Islet of Langerhans (tissue), 1 donor: ENCODE data around the gene NKAIN2.
"Not testable (repeated sequence)": the region's sequence is repeated elsewhere in the genome, so short reads cannot be mapped to it uniquely, and the experiment has no call there.

Experiments used
- FAIRE-seq: peaks from one replicate; lab custom pipeline; 2011; peaks lifted over from hg19 to GRCh38; lab: Jason Lieb, UNC

The NKAIN2 gene

DNA sequence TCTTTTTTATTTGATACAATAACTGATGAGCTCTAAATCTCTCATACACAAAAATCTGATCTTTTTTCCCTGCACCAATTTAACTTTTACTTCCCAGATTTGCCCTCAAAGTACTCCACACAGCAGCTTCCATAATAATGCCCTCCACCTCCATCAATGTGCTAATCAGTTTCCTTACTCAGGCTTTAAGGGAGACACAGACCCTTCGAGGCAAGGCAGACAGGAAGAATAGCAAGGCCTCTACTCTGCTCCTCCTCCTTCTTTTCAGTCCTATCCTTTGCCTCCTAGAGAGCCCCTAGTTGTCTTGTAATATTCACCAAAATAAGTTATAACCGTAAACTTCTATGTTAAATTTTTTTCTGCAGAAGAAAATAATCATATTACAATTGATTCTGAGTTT lies 713.7 kb downstream of the NKAIN2 start:
- no peak for FAIRE-seq

DNA sequence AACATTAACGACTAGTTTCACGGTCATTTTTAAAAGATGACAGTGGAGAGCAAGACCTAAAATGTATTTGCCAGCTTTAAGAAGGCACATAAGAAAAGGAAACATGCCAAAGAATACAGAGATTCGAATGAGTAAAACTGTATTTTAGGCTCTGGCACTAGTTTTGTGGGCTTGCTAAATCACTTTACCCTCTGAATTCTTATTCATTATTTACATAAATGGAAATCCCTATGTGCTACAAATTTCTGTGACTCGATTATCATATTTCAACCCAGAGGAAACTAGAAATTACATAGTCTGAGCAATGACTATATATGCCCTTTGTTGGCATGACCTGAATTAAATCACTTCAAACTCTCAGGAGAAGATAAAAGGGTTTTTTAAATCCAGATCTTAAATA lies 716.8 kb downstream of the NKAIN2 start:
- no peak for FAIRE-seq

DNA sequence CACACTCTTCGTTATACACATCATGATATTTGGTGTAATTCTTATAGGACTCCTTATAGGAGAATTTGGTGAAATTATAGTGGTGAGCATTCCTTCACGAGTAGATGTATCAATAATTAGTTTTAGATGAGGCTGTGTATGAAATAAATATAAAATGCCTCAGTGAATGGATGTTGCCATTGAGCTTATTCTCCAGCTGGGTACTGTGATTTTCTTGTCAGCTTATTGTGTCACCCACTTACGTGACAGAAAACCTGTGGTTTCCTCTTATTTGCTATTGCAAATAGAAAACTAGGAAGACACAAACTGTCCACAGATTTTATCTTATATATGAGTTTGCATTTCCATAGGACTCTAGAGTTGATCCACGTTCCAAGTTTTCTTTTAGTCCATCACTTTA lies 718.7 kb downstream of the NKAIN2 start:
- no peak for FAIRE-seq

DNA sequence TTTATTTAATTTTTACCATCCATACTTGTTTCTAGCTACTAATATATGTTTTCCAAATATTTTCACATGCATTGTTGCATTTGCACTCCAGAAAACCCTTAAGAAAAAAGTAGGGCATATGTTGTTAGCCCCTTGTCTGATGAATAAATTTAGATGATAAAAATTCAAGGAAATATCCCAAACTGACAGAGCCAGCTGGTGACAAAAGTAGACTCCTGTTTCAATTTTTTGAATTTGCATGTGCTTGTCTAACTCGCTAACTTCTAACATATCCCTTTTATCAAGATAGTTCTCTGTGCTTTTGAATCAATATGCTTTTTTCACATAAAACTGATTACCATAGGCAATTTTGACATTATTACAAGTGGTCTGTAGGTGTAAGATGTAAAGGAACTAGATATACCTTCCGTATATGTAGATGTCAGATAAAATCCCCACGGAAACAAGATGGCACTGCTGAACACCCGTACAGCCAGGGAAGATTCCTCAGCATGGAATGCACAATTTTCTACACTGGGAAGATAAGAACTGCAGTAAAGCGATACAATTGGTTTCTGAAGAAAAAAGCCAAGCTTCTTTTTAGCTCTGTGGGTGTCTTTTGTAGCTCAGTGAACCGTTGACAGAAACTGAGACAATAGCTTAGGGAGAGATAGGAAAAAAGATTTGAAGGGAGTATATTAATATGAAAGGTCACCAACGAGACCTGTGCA lies 721.0 kb downstream of the NKAIN2 start:
- FAIRE-seq, result no peak

DNA sequence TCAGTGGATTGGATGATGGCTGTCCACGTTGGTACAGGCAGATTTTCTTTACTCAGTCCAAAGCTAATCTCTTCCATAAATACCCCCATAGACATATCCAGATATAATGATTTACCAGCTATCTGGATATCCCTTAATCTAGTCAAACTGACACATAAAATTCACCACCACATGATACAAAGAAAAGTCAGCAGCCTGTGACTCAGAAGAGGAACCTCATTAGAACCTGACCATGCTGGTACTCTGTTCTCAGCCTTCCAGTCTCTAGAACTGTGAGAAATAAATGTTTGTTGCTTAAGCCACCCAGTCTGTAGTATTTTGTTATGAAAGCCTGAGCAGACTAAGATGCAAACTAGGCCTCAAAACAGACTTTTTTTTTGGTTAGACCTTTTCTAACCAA lies 727.3 kb downstream of the NKAIN2 start:
- FAIRE-seq, result no peak

DNA sequence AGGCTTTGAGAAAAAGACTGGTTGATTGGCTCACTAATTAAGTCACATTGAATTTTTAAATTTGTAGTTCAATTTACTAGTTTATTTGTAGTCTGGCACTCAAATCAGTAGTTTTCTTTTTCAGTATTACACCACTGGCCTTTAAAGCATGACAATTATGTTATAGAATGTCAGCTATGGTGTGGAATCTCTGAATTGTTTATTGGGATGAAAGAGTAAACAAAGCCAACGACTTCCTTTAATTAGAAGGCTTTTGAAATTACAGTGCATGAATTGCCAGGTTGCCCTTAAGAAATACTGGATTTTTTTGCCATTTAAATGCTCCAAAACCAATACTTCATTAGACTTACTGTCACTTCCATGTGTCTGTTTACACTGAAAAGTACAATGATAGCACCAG lies 731.6 kb downstream of the NKAIN2 start:
- no peak for FAIRE-seq

DNA sequence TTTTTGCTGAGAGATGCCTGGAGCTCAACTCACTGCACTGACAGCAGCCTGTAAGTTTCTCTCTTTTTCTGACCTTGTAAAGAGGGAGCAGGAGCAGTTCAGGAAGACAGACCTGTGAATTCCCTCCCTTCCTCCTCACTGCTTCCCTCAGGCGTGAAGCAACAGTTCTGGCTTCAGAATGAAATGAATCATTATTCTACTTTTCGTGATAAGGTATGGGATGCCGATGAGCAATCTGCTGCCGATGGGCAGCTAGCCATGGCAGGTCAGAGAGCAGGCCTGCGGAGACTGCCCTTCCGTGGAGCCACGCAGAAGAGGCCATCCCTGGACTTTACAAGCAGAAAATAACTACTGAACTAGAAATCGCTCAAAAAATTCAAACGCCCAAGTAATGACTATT lies 732.1 kb downstream of the NKAIN2 start:
- FAIRE-seq, result no peak

DNA sequence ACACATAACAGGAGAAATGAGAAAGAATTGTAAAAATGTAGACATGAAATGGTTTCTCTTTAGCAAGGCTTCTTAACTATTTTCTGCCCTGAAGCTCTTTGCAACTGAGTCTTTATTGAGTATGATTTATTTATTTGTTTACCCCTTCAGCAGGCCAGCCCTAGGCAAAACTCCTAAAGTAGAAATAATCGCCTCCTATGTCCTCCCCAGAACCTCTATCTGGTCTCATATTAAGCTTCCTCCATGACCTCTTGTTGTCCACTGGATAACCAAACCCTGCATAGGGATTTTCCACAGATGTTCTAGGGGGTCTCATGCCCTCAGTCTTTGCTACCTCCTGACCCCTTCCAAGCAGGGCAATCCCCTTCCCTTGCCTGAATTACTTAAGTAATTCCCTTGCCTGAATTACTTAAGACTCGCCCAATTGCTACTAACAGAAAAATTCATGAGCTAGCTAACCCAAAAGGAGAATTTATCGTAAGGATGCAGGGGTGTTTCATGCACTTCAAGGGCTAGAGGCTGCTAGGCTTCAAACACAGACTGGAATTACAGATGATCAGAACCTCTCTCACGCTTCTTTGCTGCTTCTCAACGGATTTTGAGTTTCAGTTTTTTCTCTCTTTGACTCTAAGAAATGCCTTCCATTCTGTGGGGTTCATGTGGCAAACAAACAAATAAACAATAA lies 732.6 kb downstream of the NKAIN2 start:
- no peak for FAIRE-seq

DNA sequence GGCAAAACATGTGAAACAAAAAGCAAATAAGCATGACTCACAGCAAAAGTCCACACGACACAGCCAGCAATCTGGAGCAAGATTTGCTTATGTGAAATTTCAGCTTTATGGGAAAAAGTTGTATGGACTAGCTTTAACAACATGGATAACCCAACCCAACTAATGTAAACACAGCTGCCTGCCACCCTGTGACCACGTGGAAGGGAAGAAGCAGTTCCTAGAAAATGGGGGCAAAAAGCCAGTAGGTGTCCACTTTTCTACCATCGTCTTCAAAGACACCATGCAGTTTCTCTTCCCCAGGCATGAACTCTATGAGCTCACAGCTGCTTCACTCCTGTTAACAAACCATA lies 733.2 kb downstream of the NKAIN2 start:
- FAIRE-seq, result no peak

DNA sequence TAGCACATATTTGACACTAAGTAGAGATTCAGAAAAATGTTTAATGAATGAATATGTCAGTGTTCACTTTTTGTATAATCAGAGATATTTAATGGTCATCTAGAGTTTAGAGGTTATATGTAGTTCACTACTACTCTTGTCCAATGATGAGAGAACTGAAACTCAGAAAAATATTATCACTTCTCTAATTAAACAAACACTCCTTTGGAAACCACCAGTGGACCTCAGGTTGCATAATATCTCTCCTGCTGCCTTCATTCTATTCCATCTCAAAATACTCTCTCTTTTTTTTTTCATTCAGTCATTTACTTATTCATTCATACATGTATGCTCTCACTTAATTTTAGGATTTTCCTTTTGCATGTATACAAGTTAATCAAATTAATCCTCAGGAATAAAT lies 735.4 kb downstream of the NKAIN2 start:
- no peak for FAIRE-seq

DNA sequence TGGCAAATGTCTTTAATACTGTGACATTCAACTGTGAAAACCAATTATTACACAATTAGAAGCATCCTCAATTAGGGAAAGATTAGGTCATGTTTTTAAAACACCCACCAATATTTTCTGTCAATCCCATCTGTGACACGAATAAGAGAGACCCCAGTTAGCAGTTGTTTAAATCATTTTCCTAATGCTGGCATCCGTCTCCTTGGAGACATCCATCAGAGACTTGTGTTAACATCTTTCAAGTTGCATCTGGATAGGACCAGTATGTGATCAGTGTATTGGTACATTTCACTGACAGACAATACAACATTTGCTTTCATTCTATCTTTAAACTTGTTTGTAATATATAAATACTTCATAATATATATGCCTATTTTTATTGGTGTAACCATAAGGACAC lies 737.9 kb downstream of the NKAIN2 start:
- no peak for FAIRE-seq

DNA sequence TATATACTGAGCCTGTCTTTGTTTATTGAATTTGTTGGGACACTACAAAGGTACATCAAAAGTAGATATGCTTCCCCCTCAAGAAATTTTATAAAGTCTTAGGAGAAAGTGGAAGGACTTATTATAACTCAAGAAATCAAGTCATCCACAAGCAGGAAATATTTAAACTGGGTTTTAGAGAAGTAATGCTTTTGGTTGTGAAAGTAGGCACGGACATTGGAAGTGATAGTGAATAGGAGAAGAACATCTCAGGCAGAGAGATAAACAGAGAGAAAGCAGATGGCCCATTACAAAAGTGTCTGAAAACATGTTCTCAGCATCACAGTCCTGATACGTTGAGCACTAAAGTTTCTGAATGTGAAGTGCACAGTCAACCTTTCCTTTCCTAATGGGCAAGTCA lies 742.9 kb downstream of the NKAIN2 start:
- FAIRE-seq, result no peak

DNA sequence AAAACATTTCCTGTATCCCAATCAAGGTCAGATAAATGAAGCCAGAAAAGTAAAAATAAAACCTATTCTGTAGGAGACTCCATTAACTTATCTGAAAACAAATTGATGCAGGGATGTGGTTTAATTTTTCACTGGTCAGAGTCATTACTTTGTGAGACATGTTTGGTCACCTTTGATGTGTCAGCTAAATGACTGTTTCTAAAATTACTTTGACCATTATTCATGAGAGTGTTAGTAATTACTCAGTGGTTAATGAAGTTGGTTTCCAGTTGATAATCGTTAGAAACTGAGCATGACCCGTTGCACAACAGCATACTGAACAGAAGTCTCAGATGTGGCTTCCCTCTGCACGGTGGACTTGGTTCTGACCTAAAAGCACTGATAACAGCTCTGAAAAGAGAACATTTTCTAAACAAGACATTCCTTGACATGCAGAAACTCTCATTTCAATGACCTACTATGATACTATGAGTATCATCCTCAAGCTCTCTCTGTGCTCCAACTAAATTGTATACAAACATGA lies 748.1 kb downstream of the NKAIN2 start:
- no peak for FAIRE-seq

DNA sequence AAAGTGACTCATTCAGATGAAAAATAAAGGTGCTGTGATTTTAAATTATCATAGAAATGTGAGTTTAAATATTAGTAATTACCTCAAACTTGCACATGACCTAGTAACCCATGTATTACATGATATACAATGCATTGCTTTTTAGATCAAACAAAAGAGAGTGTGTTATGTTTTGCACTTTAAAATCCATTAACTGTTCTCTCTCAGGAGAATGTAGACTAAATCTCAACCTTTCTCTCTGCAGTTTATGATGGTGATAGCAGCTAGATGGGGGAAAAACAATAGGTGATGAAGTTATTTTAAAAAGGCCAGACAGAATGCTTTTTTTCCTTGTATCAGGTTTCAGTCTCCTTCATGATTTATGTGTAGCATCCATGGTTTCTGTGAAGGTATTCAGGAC lies 754.2 kb downstream of the NKAIN2 start:
- FAIRE-seq, result no peak

DNA sequence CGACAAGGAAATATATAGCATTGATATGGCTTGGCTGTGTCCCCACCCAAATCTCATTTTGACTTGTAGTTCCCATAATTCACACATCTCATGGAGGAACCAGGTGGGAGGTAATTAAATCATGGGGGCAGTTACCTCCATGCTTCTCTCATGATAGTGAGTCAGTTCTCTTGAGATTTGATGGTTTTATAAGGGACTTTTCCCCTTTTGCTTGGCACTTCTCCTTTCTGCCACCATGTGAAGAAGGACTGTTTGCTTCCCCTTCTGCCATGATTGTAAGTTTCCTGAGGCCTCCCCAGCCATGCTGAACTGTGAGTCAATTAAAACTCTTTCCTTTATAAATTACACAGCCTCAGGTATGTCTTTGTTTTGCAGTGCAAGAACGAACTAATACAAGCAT lies 756.4 kb downstream of the NKAIN2 start:
- FAIRE-seq, result not testable (repeated sequence)

DNA sequence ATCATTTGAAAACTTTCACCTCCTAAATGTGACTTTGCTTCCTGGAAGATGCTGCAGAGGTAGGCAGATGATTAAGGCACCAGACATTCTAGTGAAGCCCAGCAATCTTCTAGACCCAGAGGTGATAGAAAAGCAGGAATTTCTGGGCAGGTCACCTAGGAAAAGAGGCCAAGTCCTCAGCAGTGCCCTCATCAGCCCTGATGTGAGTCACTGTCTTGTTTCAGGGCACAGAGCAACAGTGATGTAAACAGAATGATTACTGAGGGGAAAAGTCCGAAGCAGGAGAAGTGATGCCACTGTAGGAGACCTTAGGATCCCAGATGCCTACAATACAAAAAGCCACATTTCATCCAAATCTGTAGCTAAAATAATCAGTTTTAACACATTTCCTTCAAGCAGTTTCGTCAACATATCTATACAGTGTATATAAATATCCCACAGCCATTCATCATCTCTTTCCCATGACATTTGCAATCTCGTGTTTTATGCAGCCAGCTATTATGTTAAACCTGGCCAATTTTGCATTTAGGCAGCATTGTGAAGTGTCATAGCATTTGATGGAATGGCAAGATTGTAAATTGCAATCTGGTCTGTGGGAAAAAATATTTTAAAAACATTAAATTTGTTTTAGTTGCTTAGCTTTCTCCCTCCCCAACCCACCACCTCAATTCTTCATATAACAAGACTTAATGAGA lies 757.4 kb downstream of the NKAIN2 start:
- FAIRE-seq, result no peak

DNA sequence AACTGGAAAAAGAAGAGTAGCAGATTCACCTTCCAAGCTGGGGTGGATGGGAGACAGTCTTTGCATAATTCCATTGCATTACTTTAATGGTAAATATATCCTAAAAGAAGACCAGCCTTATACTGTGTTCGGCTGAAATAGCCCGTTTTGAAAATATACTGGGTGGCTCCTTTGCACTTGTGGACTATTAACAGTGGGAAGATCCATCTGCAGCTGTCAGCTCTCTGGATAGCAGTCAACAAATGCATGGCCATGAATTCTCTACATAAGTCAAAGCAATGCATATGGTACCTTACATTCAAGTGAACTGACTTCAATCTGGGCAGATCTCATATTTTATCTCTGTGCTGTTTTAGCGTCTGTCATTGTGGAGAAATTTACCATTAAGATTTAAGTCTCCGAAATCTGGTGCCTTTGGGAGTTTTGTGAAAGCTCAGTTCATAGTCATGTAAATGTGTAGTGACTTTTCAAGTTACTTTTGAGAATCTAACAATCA lies 758.0 kb downstream of the NKAIN2 start:
- FAIRE-seq, result no peak

DNA sequence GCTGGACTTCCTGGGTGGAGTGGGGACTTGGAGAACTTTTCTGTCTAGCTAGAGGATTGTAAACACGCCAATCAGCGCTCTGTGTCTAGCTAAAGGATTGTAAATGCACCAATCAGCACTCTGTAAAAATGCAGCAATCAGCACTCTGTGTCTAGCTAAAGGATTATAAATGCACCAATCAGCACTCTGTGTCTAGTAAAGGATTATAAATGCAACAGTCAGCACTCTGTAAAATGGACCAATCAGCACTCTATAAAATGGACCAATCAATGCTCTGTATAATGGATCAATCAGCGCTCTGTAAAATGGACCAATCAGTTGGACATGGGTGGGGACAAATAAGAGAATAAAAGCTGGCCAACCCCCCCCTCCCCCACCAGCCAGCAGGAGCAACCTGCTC lies 760.5 kb downstream of the NKAIN2 start:
- not testable (repeated sequence) for FAIRE-seq

DNA sequence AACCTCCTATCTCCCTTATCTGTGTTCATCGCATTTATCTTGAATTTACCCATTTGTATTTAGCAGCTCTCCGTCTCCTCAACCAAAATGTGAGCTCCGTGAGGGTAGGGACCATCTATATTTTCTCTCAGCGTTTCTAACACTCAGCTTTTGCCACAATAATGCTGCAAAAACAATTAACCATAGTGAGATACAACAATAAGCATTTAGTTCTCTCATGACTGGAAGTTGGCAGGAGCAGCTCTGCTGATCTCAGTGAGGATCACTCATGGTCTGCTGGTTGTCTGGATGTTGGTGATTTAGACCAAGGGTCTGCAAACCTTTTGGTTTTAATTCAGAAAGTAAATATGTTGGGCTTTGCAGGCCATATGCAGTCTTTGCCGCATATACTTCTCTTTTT lies 763.7 kb downstream of the NKAIN2 start:
- no peak for FAIRE-seq

DNA sequence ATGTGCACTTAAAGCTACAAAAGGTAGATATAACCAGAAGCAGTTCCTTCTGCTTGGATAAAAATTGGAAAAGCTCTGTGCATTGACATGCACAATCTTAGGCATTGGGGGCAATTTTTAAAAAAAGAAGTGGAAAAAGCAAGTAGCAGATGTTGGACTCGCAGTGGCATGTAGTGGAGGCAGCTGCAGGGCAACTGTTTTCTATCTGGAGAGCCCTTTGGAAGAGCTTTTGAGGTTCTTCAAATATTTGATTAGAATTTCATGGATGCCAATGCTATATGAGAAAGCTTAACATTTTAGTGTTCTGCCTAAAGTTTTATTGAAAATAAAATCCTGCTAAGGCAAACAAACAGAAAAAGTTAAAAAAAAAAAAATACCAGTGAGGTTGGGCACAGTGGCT lies 770.3 kb downstream of the NKAIN2 start:
- FAIRE-seq, result no peak

DNA sequence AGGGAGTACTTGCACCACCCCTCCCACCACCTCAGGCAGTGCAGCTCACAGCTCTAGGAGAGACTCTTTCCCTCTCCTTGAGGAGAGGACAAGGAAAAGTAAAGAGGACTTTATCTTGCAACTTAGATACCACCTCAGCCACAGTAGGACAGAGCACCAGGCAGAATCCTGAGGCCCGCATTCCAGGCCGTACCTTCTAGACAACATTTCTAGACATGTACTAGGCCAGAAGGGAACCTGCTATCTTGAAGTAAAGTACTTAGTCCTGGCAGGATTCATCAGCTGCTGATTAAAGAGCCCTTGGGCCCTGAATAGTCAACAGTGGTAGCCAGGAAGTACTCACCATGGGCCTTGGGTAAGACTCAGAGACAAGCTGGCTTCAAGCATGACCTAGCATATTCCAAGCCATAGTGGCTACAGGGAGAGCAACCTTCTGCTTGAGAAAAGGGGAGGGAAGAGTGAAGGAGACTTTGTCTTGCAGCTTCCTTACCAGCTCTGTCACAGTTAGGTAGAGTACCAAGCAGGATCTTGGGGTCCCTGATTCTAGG lies 774.1 kb downstream of the NKAIN2 start:
- no peak for FAIRE-seq

DNA sequence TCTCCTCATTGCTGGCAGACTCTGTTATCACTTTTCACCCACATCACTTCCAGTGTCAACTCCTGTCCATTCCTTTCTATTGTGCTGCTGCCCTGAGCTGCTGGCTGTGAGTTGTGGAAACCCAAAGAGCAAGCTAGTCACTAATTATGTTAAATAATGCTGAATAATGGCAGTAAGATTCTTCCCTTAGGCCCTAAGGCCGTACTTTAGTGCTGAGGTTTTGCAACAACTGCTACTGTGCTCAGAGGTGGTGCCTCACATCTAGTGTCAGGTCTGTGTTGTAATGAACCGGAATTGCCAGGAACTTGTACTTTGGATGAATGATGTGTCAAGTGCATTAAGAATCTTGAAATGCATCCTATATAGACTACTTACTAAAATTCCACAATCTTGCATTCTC lies 786.3 kb downstream of the NKAIN2 start:
- FAIRE-seq, result no peak

DNA sequence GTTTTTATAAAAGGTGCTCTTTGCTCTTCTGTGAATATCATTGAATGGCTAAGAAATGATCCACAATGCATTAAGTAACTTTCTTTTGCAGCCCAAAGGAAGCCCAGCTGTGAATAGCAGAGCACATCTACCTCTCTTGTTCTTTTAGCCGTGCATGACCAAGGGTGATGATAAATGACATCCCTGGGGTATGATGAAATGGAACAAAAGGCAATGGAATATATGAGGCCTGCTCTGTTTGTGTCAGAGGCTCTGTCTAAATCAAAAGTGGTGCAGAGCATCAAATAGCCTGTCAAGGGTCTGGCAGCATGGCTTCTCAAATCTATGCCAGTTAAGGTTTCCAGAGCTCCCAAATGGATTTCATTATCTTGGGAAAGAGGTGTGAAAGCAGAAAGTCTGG lies 796.0 kb downstream of the NKAIN2 start:
- FAIRE-seq, result no peak
